ENCODE results near the gene NDRG3. TPM values are rescaled to one million over a fixed set of nuclear protein-coding genes. Genes with fewer than 3 reads are reported as not detected.

NDRG3 gene
- 10 to 100 TPM in 5 of 6 donors, 1 to 10 TPM in 1; 7.8 to 28.7 (median 18.2) TPM for total RNA-seq

GRCh38 chr20:36745927-36746659 lies at the start of gene NDRG3:
Gene NDRG3, minus strand, starts transcription at chr20:36746090. Its CDS starts 24,355 bp downstream, at chr20:36721735.
- Histone ChIP-seq H3K4me3 (peak within 1 kb of the TSS; percentile 88 to 99 (median 96)), H3K27me3 (no peaks in the 10 kb centered on the region), H3K27ac (peak within 1 kb of the TSS; percentile 65 to 87 (median 74)), H3K4me1 (peaks cover 9 to 25% (median 17%) of the 10 kb centered on the region in 4 donors), H3K9me3 (no peaks in the 10 kb centered on the region), H3K36me3 (no peaks in the 10 kb centered on the region)
- ATAC-seq (ENCODE audit: low FRiP score in 2 of 2) (peak; percentile 98 to 99), DNase-seq (peak; percentile 97 to 98)
- 9 to 10% methylated on average over 26 to 27 of the region's 63 CpGs for WGBS, 2 donors
- TF ChIP-seq EP300 (IDR thresholded peaks at IDR 0.05) (no peak), POLR2A (IDR thresholded peaks at IDR 0.05) (peak in 1 of 4 donors; percentile 30), POLR2AphosphoS5 (IDR thresholded peaks at IDR 0.05) (peak in 1 of 2 donors; percentile 44)
- TF ChIP-seq, protein P1, sequence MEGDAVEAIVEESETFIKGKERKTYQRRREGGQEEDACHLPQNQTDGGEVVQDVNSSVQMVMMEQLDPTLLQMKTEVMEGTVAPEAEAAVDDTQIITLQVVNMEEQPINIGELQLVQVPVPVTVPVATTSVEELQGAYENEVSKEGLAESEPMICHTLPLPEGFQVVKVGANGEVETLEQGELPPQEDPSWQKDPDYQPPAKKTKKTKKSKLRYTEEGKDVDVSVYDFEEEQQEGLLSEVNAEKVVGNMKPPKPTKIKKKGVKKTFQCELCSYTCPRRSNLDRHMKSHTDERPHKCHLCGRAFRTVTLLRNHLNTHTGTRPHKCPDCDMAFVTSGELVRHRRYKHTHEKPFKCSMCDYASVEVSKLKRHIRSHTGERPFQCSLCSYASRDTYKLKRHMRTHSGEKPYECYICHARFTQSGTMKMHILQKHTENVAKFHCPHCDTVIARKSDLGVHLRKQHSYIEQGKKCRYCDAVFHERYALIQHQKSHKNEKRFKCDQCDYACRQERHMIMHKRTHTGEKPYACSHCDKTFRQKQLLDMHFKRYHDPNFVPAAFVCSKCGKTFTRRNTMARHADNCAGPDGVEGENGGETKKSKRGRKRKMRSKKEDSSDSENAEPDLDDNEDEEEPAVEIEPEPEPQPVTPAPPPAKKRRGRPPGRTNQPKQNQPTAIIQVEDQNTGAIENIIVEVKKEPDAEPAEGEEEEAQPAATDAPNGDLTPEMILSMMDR (IDR thresholded peaks at IDR 0.05) = peak in 4 of 6 experiments; percentile 40 to 63 (median 48)

- TF ChIP-seq EP300 (IDR thresholded peaks at IDR 0.05) = no peak
- TF ChIP-seq, protein P1 (IDR thresholded peaks at IDR 0.05) = no peak
- no peak for TF ChIP-seq POLR2AphosphoS5 (IDR thresholded peaks at IDR 0.05)
- TF ChIP-seq POLR2A (IDR thresholded peaks at IDR 0.05) = no peak
- ATAC-seq (ENCODE audit: low FRiP score in 2 of 2) = no peak
- DNase-seq = peak in 1 of 2 donors; percentile 76
- Histone ChIP-seq H3K9me3 (no peaks in the 10 kb centered on the region), H3K4me3 (no peak overlapping the region), H3K36me3 (peaks cover 10 to 76% (median 51%) of the 10 kb centered on the region in 4 donors), H3K27ac (no peak overlapping the region), H3K27me3 (no peaks in the 10 kb centered on the region), H3K4me1 (no peaks in the 10 kb centered on the region)
- WGBS, 2 donors = 92 to 97% methylated on average over 7 to 20 of the region's 20 CpGs
Observed at GRCh38 chr20:36794116-36794474, 48.2 kb upstream of the NDRG3 start.

DNA sequence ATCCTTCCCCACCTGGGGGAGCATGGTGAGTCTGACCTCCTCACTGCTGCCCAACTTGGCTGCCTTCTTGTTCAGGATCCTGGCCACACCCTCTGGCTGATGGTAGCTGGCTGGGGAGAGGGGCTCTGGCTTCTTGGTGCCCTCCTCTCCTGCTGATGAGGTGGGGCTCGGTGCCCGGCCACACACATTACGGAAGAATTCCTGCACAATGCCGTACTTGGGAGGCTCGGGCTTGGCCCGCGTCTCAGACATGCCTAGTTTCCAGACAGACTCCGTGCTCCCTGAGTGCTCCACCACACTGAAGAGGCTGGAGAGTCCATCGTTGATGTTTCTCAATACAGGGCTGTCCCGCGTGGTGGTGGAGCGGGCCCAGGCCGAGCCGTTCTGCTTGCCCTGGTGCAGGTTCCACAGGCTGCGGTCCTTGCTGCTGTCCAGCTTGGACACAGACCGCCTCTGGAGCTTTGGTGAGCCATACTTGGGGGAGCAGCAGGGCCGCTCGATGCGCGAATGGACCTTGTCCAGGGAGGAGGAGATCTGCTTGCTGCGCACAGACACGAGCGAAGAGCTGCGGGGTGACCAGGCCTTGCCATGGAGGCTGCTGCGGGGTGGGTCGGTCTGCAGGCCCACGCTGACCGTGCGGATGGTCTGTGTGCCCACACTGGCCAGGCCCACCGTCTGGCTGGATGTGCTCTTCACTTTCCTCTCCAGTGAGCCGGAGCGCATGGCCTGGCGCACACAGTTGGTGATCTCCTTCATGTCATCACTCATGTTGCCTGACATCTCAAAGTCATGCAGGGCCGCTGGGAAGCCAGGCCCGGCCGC lies 47.6 kb upstream of the NDRG3 start:
- ATAC-seq (ENCODE audit: low FRiP score in 2 of 2) (peak in 1 of 2 donors; percentile 13), DNase-seq (peak in 1 of 2 donors; percentile 81)
- no peaks in the 10 kb centered on the region for H3K4me1 ChIP-seq
- H3K9me3 ChIP-seq = no peaks in the 10 kb centered on the region
- H3K27ac ChIP-seq = no peak overlapping the region
- no peak overlapping the region for H3K4me3 ChIP-seq
- TF ChIP-seq EP300 (IDR thresholded peaks at IDR 0.05) = no peak
- no peak for TF ChIP-seq POLR2AphosphoS5 (IDR thresholded peaks at IDR 0.05)
- TF ChIP-seq, protein P1 (IDR thresholded peaks at IDR 0.05) = no peak
- no peak for TF ChIP-seq POLR2A (IDR thresholded peaks at IDR 0.05)
- peaks cover 10 to 70% (median 46%) of the 10 kb centered on the region in 4 donors for H3K36me3 ChIP-seq
- H3K27me3 ChIP-seq = no peaks in the 10 kb centered on the region
- WGBS, 2 donors = 97 to 100% methylated on average over 5 to 26 of the region's 36 CpGs

DNA sequence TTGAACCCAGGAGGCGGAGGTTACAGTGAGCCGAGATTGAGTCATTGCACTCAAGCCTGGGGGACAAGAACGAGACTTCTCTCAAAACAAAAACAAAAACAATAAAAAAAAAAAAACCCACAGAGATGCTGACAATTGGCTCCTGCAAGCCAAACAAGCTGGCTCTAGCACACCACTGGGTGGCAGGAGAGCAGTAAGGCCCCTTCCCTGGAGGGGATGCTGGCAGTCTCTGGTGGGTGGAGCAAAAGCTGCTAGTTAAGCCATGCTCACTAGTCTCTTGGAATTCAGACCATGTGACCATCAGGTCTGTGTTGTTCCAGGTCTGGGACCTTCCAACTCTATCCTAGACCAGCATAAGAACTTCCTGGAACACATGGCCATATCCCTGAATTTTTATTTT lies 46.5 kb upstream of the NDRG3 start:
- Histone ChIP-seq H3K27me3 (no peaks in the 10 kb centered on the region), H3K36me3 (peaks cover 10 to 61% (median 35%) of the 10 kb centered on the region in 4 donors)
- no peak for DNase-seq

More for the DNA sequence above, 46.5 kb upstream of the NDRG3 start:
- TF ChIP-seq POLR2A (IDR thresholded peaks at IDR 0.05) (no peak), POLR2AphosphoS5 (IDR thresholded peaks at IDR 0.05) (no peak), EP300 (IDR thresholded peaks at IDR 0.05) (no peak)
- TF ChIP-seq, protein P1 (IDR thresholded peaks at IDR 0.05) = no peak
- Histone ChIP-seq H3K9me3 (no peaks in the 10 kb centered on the region), H3K4me3 (no peak overlapping the region), H3K27ac (no peak overlapping the region), H3K4me1 (no peaks in the 10 kb centered on the region)
- 70 to 77% methylated on average over 3 of the region's 3 CpGs for WGBS, 2 donors
- no peak for ATAC-seq (ENCODE audit: low FRiP score in 2 of 2)
